GM19043 (cell line): ENCODE measurements around the gene PTMS.

Source experiments
- ATAC-seq: cut with Tn5 transposase; IDR thresholded peaks from one replicate; pipeline ENCODE4 v1.9.1; 2021; ENCODE audit warnings: low read depth; ENCODE audit not compliant: unreplicated experiment

PTMS gene

GRCh38 chr12:6784761-6785160 is 18.6 kb downstream of the PTMS start:
- no peak for ATAC-seq

GRCh38 chr12:6786416-6787094 is 20.4 kb downstream of the PTMS start:
- ATAC-seq, result no peak

GRCh38 chr12:6787309-6787708 is 21.1 kb downstream of the PTMS start:
- ATAC-seq, result no peak

GRCh38 chr12:6788972-6789924 is 23.1 kb downstream of the PTMS start, which contains the start of gene CD4:
Gene CD4 (plus strand): TSS chr12:6789528. CDS start chr12:6800139, 10,611 bp downstream.
- no peak for ATAC-seq

- ATAC-seq, result no peak
Observed at GRCh38 chr12:6790496-6791150, 24.5 kb downstream of the PTMS start.

- no peak for ATAC-seq
Observed at GRCh38 chr12:6791931-6792520, 25.9 kb downstream of the PTMS start.

GRCh38 chr12:6792522-6793201 is 26.5 kb downstream of the PTMS start:
- ATAC-seq, result no peak

- no peak for ATAC-seq
Observed at GRCh38 chr12:6795088-6795487, 28.9 kb downstream of the PTMS start.

- no peak for ATAC-seq
Observed at GRCh38 chr12:6796576-6796975, 30.4 kb downstream of the PTMS start.

GRCh38 chr12:6799147-6799546 is 33.0 kb downstream of the PTMS start:
- no peak for ATAC-seq

- ATAC-seq, result no peak
Observed at GRCh38 chr12:6807170-6807569, 41.0 kb downstream of the PTMS start.

GRCh38 chr12:6809056-6809455 is 42.9 kb downstream of the PTMS start:
- no peak for ATAC-seq

GRCh38 chr12:6810758-6811157 is 44.6 kb downstream of the PTMS start:
- ATAC-seq, result no peak

- ATAC-seq, result no peak
Observed at GRCh38 chr12:6813363-6813762, 47.2 kb downstream of the PTMS start.

- ATAC-seq, result no peak
Observed at GRCh38 chr12:6816598-6816997, 50.4 kb downstream of the PTMS start.

GRCh38 chr12:6817098-6817497 is 50.9 kb downstream of the PTMS start:
- no peak for ATAC-seq

GRCh38 chr12:6817662-6818157 is 51.5 kb downstream of the PTMS start:
- ATAC-seq, result no peak

GRCh38 chr12:6818222-6818621 is 52.1 kb downstream of the PTMS start:
- ATAC-seq, result no peak

GRCh38 chr12:6818645-6819044 is 52.5 kb downstream of the PTMS start:
- ATAC-seq, result no peak
